Activated T-cell treated with anti-CD3 and anti-CD28 coated beads, Interleukin-2, amount 50 U/mL, for 48 hours (primary cell): Measurements from ENCODE around the gene RBM20.

Experiments used
- DNase-seq, 2 experiments: peaks; one replicate each; pipeline ENCODE4 v3.0.0-alpha.2; 2020

Gene RBM20

GRCh38 chr10:110841767-110842267 is 197.7 kb downstream of the RBM20 start:
- no peak for DNase-seq

DNA sequence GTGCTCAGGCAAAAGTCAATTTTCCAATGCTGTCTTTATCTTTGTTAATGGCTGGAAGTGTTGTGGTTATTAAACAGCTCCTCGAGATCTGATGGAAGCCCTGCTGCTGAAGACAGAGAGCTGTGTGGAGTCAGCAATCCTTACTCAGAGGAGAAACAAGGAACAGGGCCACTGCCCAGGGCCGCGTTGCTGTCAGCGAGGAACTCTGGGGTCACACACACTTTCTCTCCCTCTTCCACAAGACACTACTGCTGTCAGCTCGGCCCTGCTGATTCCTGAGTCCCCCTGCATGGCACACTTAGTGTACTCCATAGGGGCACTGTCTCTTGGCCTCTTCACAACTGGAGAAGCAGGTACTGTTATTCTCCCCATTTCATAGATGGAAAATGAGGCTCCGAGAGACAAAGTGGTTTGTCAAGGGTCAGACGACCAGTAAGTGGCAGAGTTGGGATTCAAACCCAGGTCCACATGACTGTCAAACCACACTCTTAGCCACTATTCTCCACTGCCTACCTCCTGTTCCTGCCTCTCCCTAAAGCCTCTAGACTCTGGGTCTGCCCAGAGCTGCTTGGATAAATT is 198.3 kb downstream of the RBM20 start:
- no peak for DNase-seq

DNA sequence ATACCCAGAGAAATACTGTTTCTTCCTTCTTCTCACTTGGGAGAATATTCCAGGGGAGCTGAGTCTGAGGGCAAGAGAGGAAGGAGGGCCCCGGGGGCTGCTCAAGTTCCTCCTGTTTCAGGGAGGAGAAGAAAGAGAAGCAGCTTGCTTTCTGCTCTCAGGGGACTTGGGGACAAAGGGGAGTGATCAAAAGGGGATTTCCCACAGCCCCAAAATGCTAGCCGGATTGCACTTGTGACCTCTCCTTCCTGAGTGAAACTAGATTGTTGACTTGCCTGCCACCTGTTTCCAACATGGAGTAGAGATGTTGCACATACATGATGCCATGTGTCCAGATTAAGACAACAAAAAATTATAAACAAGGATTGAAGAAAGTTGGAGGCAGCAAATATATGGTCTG is 198.9 kb downstream of the RBM20 start:
- peak in 1 of 2 experiments; percentile 64 for DNase-seq

DNA sequence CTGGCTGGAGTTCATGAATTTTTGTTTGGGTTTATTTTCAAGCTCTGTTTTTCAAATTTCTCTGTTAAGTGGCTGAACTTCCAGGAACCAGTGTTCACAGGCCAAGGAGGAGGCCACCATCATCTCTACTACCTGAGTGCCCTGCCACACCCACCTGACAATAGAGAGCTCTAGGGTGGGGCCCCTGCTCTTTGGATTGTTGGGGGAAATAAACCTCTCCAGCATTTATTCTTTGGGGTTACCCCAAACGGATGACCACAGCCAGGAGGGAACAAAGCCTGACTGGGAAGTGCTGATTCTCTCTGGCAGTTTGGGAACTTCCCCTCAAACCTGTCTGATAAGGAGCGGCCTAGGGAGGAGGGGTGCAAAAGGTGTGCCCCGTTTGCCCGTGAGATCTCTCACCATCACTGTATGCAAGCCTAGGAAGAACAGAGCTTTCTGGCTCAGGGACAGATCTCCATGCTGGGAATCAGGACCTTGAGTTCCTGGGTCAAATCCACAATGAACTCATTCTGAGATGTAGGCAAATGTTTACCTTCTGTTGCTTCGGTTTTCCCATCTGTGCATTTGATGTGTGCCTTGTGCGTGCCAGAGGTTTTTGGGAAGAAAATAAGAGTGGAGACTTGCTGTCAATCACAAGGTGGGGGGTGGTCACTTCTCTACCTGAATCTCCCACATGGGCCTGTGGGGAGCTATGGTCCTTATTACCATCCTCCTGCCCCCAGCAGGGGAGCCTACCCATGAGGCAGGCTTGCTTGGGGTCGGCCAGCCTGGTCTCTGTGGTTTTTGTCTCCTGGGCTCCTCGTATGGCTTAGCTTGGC is 199.9 kb downstream of the RBM20 start:
- DNase-seq, result no peak

- no peak for DNase-seq
Observed at GRCh38 chr10:110844617-110844881, 200.4 kb downstream of the RBM20 start.

DNA sequence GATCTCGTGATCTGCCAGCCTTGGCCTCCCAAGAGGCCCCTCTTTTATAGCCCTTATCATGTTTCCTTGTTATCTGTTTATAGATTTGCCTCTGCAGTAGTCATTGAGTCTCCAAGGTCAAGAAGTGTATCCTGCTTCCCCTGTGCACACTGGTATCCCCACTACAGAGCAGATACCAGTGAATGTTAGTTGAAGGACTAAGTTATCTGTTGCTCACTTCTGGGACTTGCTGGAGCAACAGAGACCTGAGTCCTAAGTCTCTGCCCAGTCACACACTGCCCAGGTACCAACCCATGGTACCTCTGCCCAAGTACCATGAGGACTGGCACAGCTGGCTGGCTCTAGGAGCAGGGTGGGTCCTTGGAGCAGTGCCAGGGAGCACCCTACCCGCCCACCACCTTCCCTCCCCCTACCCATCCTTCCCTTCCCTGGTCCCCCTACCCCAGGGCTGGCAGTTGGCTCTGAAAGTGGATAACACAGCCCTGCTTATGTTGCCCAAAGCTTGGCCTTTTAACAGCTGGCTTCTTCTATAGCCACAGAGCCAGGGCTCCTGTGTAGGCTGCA is 201.1 kb downstream of the RBM20 start:
- DNase-seq, result no peak

DNA sequence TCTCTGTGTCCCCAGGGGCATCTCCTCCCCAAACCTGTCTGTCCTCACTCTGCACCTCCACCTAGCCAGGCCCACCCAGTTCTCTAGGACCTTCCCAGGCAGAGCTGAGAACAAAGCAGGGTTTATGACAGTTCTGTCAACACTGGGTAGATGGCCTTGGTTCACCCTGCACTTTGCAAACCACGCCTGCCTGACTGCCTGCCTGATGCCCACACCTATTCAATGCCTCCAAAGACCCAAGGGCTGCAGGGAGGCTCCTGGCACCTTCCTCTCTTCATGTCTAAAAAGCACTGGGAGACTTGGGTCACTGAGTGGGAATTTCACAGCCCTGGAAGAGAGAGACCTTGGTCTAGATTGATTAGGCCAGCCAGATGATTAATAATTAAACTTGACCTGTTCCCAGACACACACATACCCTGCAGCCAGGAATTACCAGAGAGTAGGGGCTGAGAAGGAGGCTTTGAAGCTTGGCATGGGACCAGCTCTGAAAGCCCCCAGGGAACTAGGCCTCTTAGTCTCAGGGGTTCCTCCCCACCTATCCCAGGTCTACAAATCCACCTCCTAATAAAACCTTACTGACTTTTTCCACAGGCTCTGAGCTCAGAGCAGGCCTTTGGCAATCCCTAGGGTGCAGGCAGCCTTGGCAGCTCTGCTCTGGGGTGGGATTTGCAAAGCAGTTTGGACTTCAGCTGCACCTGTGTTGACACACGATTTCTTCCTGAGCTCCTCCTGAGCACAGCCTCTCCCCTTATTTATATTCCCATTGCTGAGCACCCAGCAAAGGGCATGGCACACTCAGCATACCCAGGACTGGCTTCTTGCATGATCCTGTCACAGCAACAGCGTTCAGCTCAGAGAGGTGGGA is 201.9 kb downstream of the RBM20 start:
- no peak for DNase-seq

- DNase-seq, result no peak
Observed at GRCh38 chr10:110847374-110847773, 203.2 kb downstream of the RBM20 start.

GRCh38 chr10:110848106-110848505 is 204.0 kb downstream of the RBM20 start:
- DNase-seq, result no peak

GRCh38 chr10:110850099-110850498 is 206.0 kb downstream of the RBM20 start:
- DNase-seq, result no peak

- DNase-seq, result peak in 1 of 2 experiments; percentile 58
Observed at GRCh38 chr10:110851020-110851612, 207.0 kb downstream of the RBM20 start.

DNA sequence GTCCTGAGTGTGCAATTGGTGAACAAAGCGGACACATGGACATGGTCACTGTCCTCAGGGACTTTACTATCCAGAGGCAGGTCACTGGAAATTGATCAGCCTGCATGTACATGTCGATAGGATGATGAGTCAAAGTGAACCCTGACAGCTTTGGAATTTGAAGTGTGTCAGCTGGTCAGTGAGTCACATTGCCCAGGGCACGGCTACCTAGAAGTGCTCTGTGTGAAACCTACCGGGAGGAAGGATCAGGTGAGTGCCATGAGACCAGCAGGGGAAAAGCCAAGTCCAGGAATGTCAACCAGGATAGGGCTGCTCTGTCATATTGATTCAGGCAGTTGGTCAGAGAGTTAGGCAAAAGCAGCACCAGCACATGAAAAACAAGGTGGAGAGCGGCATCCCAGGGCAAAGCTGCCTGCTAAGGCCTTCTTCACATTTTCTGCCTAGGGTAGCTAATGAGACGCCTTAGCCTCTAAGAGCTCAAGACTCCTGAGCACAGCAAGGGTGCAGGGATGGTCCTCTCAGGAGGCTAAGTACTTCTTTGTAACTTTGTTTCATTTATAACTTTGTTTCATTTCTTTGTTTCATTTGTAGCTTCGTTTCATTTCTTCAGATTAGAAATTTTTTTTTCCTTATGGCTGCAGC is 208.2 kb downstream of the RBM20 start:
- DNase-seq, result peak in 1 of 2 experiments; percentile 67

GRCh38 chr10:110852947-110853346 is 208.8 kb downstream of the RBM20 start:
- no peak for DNase-seq

DNA sequence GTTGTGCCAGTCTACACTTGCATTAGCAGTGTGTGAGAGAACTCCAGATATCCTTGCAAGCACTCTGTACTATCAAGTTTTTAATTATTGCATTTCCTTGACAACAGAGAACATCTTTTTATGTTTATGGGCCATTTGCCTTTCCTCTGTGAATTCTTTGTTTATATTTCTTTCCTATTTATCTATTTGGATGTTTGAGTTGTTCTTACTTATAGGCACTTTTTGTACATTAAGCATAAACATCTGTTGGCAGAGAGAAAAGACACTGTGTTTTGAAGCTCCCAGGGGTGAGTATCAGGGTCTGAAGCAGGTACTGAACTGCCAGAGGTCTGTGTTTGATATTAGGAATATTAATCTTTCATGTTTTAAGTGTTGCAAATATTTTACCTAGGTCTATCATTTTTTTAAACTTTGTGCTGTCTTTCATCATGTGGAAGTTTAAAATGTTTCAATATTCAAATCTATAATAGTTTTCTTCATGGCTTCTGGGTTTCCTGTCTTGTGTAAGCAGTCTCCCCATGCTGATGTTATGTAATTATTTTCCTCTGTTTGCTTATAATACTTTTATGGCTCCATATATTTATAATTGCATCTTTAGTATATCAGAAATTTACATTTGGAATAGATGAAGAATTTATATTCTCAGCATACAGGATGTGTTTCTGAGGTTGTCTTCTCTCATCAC is 209.9 kb downstream of the RBM20 start:
- DNase-seq, result no peak

GRCh38 chr10:110857265-110858171 is 213.4 kb downstream of the RBM20 start:
- DNase-seq, result peak; percentile 52 to 57

DNA sequence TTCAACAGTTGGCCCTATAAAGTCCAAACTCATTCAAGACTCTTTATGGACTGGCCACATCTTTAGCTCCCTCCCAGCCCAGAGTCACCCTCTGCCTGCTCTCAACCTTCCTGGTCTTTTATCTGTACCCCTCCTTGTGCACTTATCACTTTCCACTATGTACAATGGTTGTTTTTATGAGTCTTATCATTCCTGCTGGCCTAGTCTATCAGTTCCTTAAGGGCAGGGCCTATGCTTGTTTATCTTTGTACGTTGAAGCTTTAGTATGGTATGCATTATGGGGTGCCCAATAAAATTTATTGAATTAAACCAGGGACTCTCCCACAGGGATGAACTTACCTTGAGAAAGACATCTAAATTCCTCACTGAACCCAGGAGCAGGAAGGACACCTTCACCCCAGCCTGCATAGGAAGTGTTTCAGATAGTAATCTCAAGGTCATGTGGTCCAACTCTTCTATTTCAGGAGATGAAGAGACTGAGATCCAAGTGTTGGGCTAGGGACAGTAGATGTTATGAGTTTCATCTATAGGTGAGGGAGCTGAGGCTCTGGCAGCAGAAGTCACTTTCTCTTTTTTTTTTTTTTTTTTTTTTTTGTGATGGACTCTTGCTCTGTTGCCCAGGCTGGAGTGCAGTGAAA is 214.3 kb downstream of the RBM20 start:
- no peak for DNase-seq

- DNase-seq, result no peak
Observed at GRCh38 chr10:110859206-110859972, 215.3 kb downstream of the RBM20 start.

DNA sequence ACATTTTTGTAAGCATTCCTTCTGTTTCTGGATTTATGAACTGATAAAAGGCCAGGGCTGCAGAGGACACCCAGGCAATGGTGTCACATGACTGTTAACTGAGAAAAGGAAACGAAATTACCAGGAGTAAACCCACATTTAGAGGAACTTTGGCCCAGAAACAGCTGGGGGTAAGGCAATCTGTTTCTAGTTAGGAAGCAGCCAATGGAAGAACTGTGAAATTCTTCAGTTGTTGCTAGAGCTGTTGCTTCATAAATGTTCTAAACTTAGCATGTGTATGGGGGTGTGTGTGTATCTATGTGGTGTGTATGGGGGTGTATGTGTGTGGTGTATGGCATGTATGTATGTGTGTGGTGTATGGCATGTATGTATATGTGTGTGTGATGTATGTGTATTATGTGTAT is 215.8 kb downstream of the RBM20 start:
- DNase-seq, result no peak

DNA sequence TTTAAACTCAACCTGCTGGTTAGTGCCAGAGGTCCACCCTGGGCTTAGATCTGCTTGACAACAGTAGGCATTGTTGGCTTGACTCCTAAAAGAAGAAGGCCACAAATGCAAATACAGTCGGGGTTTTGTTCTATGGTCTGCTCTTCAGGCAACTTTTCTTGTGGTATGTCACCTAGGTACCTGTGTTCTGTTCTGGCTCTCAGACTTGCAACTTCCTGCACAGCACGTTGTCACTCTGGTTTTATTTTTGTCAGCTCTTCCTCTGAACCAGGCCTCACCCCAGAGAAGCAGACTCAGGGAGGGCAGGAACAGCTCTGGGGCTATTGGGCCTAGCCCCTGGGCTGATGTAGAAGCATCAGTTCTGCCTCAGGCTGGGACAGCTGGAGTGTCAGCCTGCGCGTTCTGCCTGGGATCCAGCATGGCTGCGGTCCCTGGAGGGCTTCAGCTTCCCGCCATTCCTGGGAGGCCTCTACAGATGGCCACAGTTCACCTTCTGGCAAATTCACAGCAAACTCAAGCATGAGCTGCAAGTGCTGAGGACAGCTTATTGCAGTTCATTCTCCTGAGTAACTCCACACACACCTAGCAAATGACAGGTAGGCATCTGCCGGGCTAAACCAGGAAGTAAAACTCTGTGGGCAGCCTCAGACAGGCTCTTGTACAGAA is 216.6 kb downstream of the RBM20 start:
- DNase-seq, result peak; percentile 58 to 67
